HCT116 (cell line): Measurements from ENCODE around the gene SBK2. TPM values are rescaled to one million over a fixed set of nuclear protein-coding genes. Genes with fewer than 3 reads are reported as not detected.

Source experiments
- ATAC-seq: fragments of 200-7000 bp; cut with Tn5 transposase; 2 replicates; pipeline ENCODE4 v1.9.1; 2020; ENCODE audit warnings: mild to moderate bottlenecking, moderate library complexity
- BruUV-seq: library from RNA; stranded (reverse); fragments of 400-500 nt; replicated peaks from 2 replicates; lab custom pipeline; 2021; lab: Mats Ljungman, UMichigan
- CTCF ChIA-PET: fragments of 300-600 bp; sonication (Branson Sonifier 250); formaldehyde crosslinking; loops from one replicate; lab custom pipeline; 2021; ENCODE audit warnings: antibody characterized with exemption; lab: Charles Lee
- POLR2A ChIA-PET: fragments of 300-600, 350-600 bp; sonication (Branson Sonifier 250); formaldehyde crosslinking; loops from one replicate; lab custom pipeline; 2021; ENCODE audit warnings: antibody characterized with exemption; lab: Charles Lee
- RAD21 ChIA-PET, 2 experiments: fragments of 300-600 bp; sonication (Branson Sonifier 250); formaldehyde crosslinking; loops; one replicate each; lab custom pipeline; 2023; ENCODE audit warnings: low total read pairs in 2 of 2; ENCODE audit not compliant: uncharacterized antibody in 2 of 2, unreplicated experiment in 2 of 2, low non-redundant PET in 1 of 2; lab: Charles Lee
- DNase-seq: peaks from one replicate; pipeline ENCODE4 v3.0.0-alpha.2; 2010; ENCODE audit warnings: low read depth, low spot score
- H2AFZ ChIP-seq: fragments of 200-600 bp; shearing (Covaris generic), sonication (generic); 2 replicates; pipeline ENCODE4 v1.6.1; 2017; ENCODE audit warnings: low read depth, mixed run types, mixed read lengths, antibody characterized with exemption, low read length; ENCODE audit not compliant: poor library complexity, severe bottlenecking
- H3K27ac ChIP-seq: 2 replicates; pipeline ENCODE4 v1.5.1; 2012; ENCODE audit warnings: low read depth, low read length
- H3K27me3 ChIP-seq: fragments of 200-600 bp; sonication (generic); 2 replicates; pipeline ENCODE4 v1.6.1; 2016; ENCODE audit warnings: mixed run types, low read length, mixed read lengths; ENCODE audit not compliant: insufficient read depth
- H3K36me3 ChIP-seq, 2 experiments: fragments of 200-500 bp in 1 of 2; fragments of 200-600 bp in 1 of 2; sonication (Bioruptor generic) in 1 of 2; sonication (generic) in 1 of 2; 2 replicates each; pipeline versions ENCODE4 v1.5.1 to v1.6.1; 2014 to 2016; ENCODE audit warnings: low read length in 2 of 2, inconsistent platforms in 1 of 2, mixed read lengths in 1 of 2, mixed run types in 1 of 2; ENCODE audit not compliant: insufficient read depth in 2 of 2, control insufficient read depth in 1 of 2
- H3K4me1 ChIP-seq, 2 experiments: fragments of 200-600 bp in 1 of 2; sonication (generic) in 1 of 2; 2 replicates each; pipeline versions ENCODE4 v1.5.1 to v1.6.1; 2012 to 2017; ENCODE audit warnings: low read length in 2 of 2, inconsistent platforms in 1 of 2, mild to moderate bottlenecking in 1 of 2, mixed read lengths in 1 of 2, mixed run types in 1 of 2, moderate library complexity in 1 of 2; ENCODE audit not compliant: insufficient read depth in 2 of 2, control insufficient read depth in 1 of 2
- H3K4me2 ChIP-seq: fragments of 200-600 bp; sonication (generic); 2 replicates; pipeline ENCODE4 v1.6.1; 2017; ENCODE audit warnings: mixed run types, low read length, mixed read lengths
- H3K4me3 ChIP-seq, 2 experiments: fragments of 200-600 bp in 1 of 2; sonication (generic) in 1 of 2; replicated peaks in 1 of 2; 2 replicates each; pipeline ENCODE4 v1.5.1; 2011 to 2016; ENCODE audit warnings: low read length in 2 of 2, control low read depth in 1 of 2, low read depth in 1 of 2, mild to moderate bottlenecking in 1 of 2, mixed read lengths in 1 of 2, mixed run types in 1 of 2
- H3K79me2 ChIP-seq: fragments of 200-600 bp; sonication (generic); 2 replicates; pipeline ENCODE4 v1.6.1; 2017; ENCODE audit warnings: mild to moderate bottlenecking, mixed run types, low read length, moderate library complexity, mixed read lengths; ENCODE audit not compliant: insufficient read depth
- H3K9ac ChIP-seq: fragments of 200-600 bp; sonication (generic); 2 replicates; pipeline ENCODE4 v1.6.1; 2016; ENCODE audit warnings: low read length, mixed read lengths
- H3K9me2 ChIP-seq: fragments of 200-600 bp; sonication (generic), shearing (Covaris generic); 2 replicates; pipeline ENCODE4 v1.6.1; 2017; ENCODE audit warnings: mixed run types, mild to moderate bottlenecking, moderate library complexity; ENCODE audit not compliant: insufficient read depth
- H3K9me3 ChIP-seq, 2 experiments: fragments of 200-500 bp in 1 of 2; fragments of 200-600 bp in 1 of 2; sonication (Bioruptor generic) in 1 of 2; sonication (generic) in 1 of 2; 2 replicates each; pipeline ENCODE4 v1.6.1; 2014 to 2017; ENCODE audit warnings: low read length in 2 of 2, mixed read lengths in 2 of 2, inconsistent platforms in 1 of 2, low read depth in 1 of 2, mild to moderate bottlenecking in 1 of 2, mixed run types in 1 of 2, moderate library complexity in 1 of 2; ENCODE audit not compliant: control insufficient read depth in 1 of 2, insufficient read depth in 1 of 2
- H4K20me1 ChIP-seq: fragments of 200-600 bp; sonication (generic), shearing (Covaris generic); 2 replicates; pipeline ENCODE4 v1.6.1; 2017; ENCODE audit warnings: mixed run types, mild to moderate bottlenecking, moderate library complexity; ENCODE audit not compliant: insufficient read depth
- CBX3 ChIP-seq: IDR thresholded peaks from 2 replicates; pipeline ENCODE4 v1.6.1; 2012; ENCODE audit warnings: low read depth
- CEBPB ChIP-seq: IDR thresholded peaks from 2 replicates; pipeline ENCODE4 v1.6.1; 2012; ENCODE audit warnings: low read depth
- EGR1 ChIP-seq: IDR thresholded peaks from 2 replicates; pipeline ENCODE4 v1.6.1; 2012; ENCODE audit warnings: low read depth
- ELF1 ChIP-seq: IDR thresholded peaks from 2 replicates; pipeline ENCODE4 v1.6.1; 2012; ENCODE audit warnings: low read depth, borderline replicate concordance
- EZH2 ChIP-seq: fragments of 200-600 bp; sonication (generic); IDR thresholded peaks from 2 replicates; pipeline ENCODE4 v1.6.1; 2017; ENCODE audit warnings: antibody characterized with exemption, mixed run types
- EZH2phosphoT487 ChIP-seq: fragments of 200-600 bp; IDR thresholded peaks from 2 replicates; pipeline ENCODE4 v1.6.1; 2018; ENCODE audit warnings: antibody characterized with exemption, borderline replicate concordance
- FOSL1 ChIP-seq: IDR thresholded peaks from 2 replicates; pipeline ENCODE4 v1.6.1; 2012; ENCODE audit warnings: low read depth
- JUND ChIP-seq: IDR thresholded peaks from 2 replicates; pipeline ENCODE4 v1.6.1; 2012
- POLR2A ChIP-seq: IDR thresholded peaks from 2 replicates; pipeline ENCODE4 v1.7.0; 2011; ENCODE audit warnings: borderline replicate concordance; ENCODE audit not compliant: insufficient read depth, insufficient read length; ENCODE audit errors: extremely low read depth
- POLR2AphosphoS5 ChIP-seq: IDR thresholded peaks from 2 replicates; pipeline ENCODE4 v1.6.1; 2011; ENCODE audit warnings: mild to moderate bottlenecking, low read depth, low read length, moderate library complexity
- RAD21 ChIP-seq: IDR thresholded peaks from 2 replicates; pipeline ENCODE4 v1.6.1; 2012; ENCODE audit warnings: low read depth, mild to moderate bottlenecking
- SRF ChIP-seq: IDR thresholded peaks from 2 replicates; pipeline ENCODE4 v1.6.1; 2012; ENCODE audit warnings: low read depth
- TCF7L2 ChIP-seq: IDR thresholded peaks from 2 replicates; pipeline ENCODE4 v1.7.0; 2011; ENCODE audit warnings: borderline replicate concordance, inconsistent platforms; ENCODE audit not compliant: insufficient read depth, insufficient read length; ENCODE audit errors: extremely low read depth
- ZFX ChIP-seq: fragments of 450-650 bp; IDR thresholded peaks from 2 replicates; pipeline ENCODE4 v1.6.1; 2017
- intact Hi-C: fragments of 100-400 bp; cut with micrococcal nuclease; formaldehyde crosslinking; loops from 2 replicates; pipeline ENCODE4 v1.10.0; 2022
- total RNA-seq: library from RNA; stranded (reverse); gene quantifications from one replicate; pipeline ENCODE4 v1.2.1, GENCODE V29; 2021; ENCODE audit not compliant: unreplicated experiment
- TF ChIP-seq, protein P1 (sequence below): IDR thresholded peaks from 2 replicates; pipeline ENCODE4 v1.6.1; 2011; ENCODE audit warnings: mild to moderate bottlenecking, low read length, moderate library complexity; ENCODE audit not compliant: insufficient replicate concordance; ENCODE audit errors: extremely low read depth
- TF ChIP-seq, protein P2 (sequence below): IDR thresholded peaks from 2 replicates; pipeline ENCODE4 v1.6.1; 2012; ENCODE audit warnings: low read depth
- TF ChIP-seq, protein P3 (sequence below), 3 experiments: fragments of 200-600 bp in 1 of 3; sonication (generic) in 1 of 3; IDR thresholded peaks in 2 of 3; conservative IDR thresholded peaks in 1 of 3; 2 replicates each; pipeline ENCODE4 v1.5.1; 2012 to 2017; ENCODE audit warnings: low read depth in 2 of 3, low read length in 2 of 3, antibody characterized with exemption in 1 of 3, borderline replicate concordance in 1 of 3, control low read depth in 1 of 3, mild to moderate bottlenecking in 1 of 3, mixed read lengths in 1 of 3, mixed run types in 1 of 3, moderate library complexity in 1 of 3; ENCODE audit not compliant: insufficient read depth in 1 of 3

SBK2 gene
- total RNA-seq, 1 experiment from 2014 or later: 0.30 TPM

DNA sequence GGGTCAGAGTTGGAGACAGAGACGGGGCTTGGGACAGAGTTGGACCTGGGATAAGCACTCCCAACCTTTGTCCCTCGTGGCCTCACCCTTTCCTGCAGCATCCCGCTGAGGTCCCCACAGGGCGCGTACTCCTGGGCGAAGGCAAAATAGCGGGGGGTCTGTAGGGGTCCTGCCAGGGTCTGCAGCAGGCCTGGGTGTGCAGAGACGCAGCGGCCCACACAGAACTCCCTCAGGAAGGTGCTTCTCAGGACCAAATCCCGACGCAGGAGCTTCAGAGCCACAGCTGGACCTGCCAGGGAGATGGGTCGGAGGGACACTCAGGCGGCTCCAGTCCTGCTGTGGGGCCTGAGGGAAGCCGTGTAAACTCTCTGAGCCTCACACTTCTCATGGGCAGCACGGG lies 7.1 kb upstream of the SBK2 start:
- Histone ChIP-seq H3K9me2 (no peaks in the 10 kb centered on the region), H3K79me2 (no peaks in the 10 kb centered on the region), H3K9ac (no peak overlapping the region), H3K4me1 (peaks cover 35 to 48% of the 10 kb centered on the region in 2 experiments), H3K27ac (no peak overlapping the region), H3K9me3 (no peaks in the 10 kb centered on the region), H3K27me3 (no peaks in the 10 kb centered on the region), H4K20me1 (no peaks in the 10 kb centered on the region), H2AFZ (no peak overlapping the region), H3K36me3 (no peaks in the 10 kb centered on the region), H3K4me3 (no peak overlapping the region), H3K4me2 (no peak overlapping the region)
- DNase-seq (no peak), ATAC-seq (no peak)
- no TSS peak for BruUV-seq
- POLR2A ChIA-PET: no interaction called here
- TF ChIP-seq, protein P1, sequence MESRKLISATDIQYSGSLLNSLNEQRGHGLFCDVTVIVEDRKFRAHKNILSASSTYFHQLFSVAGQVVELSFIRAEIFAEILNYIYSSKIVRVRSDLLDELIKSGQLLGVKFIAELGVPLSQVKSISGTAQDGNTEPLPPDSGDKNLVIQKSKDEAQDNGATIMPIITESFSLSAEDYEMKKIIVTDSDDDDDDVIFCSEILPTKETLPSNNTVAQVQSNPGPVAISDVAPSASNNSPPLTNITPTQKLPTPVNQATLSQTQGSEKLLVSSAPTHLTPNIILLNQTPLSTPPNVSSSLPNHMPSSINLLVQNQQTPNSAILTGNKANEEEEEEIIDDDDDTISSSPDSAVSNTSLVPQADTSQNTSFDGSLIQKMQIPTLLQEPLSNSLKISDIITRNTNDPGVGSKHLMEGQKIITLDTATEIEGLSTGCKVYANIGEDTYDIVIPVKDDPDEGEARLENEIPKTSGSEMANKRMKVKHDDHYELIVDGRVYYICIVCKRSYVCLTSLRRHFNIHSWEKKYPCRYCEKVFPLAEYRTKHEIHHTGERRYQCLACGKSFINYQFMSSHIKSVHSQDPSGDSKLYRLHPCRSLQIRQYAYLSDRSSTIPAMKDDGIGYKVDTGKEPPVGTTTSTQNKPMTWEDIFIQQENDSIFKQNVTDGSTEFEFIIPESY: no peak
- TF ChIP-seq SRF: no peak
- TF ChIP-seq, protein P2, sequence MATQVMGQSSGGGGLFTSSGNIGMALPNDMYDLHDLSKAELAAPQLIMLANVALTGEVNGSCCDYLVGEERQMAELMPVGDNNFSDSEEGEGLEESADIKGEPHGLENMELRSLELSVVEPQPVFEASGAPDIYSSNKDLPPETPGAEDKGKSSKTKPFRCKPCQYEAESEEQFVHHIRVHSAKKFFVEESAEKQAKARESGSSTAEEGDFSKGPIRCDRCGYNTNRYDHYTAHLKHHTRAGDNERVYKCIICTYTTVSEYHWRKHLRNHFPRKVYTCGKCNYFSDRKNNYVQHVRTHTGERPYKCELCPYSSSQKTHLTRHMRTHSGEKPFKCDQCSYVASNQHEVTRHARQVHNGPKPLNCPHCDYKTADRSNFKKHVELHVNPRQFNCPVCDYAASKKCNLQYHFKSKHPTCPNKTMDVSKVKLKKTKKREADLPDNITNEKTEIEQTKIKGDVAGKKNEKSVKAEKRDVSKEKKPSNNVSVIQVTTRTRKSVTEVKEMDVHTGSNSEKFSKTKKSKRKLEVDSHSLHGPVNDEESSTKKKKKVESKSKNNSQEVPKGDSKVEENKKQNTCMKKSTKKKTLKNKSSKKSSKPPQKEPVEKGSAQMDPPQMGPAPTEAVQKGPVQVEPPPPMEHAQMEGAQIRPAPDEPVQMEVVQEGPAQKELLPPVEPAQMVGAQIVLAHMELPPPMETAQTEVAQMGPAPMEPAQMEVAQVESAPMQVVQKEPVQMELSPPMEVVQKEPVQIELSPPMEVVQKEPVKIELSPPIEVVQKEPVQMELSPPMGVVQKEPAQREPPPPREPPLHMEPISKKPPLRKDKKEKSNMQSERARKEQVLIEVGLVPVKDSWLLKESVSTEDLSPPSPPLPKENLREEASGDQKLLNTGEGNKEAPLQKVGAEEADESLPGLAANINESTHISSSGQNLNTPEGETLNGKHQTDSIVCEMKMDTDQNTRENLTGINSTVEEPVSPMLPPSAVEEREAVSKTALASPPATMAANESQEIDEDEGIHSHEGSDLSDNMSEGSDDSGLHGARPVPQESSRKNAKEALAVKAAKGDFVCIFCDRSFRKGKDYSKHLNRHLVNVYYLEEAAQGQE: no peak
- TF ChIP-seq, protein P3, sequence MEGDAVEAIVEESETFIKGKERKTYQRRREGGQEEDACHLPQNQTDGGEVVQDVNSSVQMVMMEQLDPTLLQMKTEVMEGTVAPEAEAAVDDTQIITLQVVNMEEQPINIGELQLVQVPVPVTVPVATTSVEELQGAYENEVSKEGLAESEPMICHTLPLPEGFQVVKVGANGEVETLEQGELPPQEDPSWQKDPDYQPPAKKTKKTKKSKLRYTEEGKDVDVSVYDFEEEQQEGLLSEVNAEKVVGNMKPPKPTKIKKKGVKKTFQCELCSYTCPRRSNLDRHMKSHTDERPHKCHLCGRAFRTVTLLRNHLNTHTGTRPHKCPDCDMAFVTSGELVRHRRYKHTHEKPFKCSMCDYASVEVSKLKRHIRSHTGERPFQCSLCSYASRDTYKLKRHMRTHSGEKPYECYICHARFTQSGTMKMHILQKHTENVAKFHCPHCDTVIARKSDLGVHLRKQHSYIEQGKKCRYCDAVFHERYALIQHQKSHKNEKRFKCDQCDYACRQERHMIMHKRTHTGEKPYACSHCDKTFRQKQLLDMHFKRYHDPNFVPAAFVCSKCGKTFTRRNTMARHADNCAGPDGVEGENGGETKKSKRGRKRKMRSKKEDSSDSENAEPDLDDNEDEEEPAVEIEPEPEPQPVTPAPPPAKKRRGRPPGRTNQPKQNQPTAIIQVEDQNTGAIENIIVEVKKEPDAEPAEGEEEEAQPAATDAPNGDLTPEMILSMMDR (IDR thresholded peaks at IDR 0.05 in 2 of 3, conservative IDR thresholded peaks at IDR 0.05 in 1 of 3; ENCODE audit: borderline replicate concordance in 1 of 3, insufficient read depth in 1 of 3, low read depth in 2 of 3, low read length in 2 of 3): no peak
- TF ChIP-seq RAD21: no peak
- TF ChIP-seq POLR2A: no peak
- TF ChIP-seq ELF1: no peak
- TF ChIP-seq POLR2AphosphoS5: no peak
- no peak for TF ChIP-seq FOSL1
- TF ChIP-seq TCF7L2: no peak
- TF ChIP-seq EZH2: no peak
- no peak for TF ChIP-seq EGR1
- no peak for TF ChIP-seq ZFX
- no peak for TF ChIP-seq JUND
- no peak for TF ChIP-seq EZH2phosphoT487
- no peak for TF ChIP-seq CEBPB
- no peak for TF ChIP-seq CBX3
- CTCF ChIA-PET: no interaction called here
- RAD21 ChIA-PET: no interaction called here
- intact Hi-C loops: no loop called here
